Measurements from ENCODE around the gene TADA2B. TPM values are rescaled to one million over a fixed set of nuclear protein-coding genes. Genes with fewer than 3 reads are reported as not detected.
A peak's percentile ranks its signal among the peaks of the same experiment; 100 is the strongest.

Gene TADA2B, protein sequence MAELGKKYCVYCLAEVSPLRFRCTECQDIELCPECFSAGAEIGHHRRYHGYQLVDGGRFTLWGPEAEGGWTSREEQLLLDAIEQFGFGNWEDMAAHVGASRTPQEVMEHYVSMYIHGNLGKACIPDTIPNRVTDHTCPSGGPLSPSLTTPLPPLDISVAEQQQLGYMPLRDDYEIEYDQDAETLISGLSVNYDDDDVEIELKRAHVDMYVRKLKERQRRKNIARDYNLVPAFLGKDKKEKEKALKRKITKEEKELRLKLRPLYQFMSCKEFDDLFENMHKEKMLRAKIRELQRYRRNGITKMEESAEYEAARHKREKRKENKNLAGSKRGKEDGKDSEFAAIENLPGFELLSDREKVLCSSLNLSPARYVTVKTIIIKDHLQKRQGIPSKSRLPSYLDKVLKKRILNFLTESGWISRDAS
- total RNA-seq = 10 to 100 TPM; 17.9 to 34.1 (median 26.6) TPM

DNA sequence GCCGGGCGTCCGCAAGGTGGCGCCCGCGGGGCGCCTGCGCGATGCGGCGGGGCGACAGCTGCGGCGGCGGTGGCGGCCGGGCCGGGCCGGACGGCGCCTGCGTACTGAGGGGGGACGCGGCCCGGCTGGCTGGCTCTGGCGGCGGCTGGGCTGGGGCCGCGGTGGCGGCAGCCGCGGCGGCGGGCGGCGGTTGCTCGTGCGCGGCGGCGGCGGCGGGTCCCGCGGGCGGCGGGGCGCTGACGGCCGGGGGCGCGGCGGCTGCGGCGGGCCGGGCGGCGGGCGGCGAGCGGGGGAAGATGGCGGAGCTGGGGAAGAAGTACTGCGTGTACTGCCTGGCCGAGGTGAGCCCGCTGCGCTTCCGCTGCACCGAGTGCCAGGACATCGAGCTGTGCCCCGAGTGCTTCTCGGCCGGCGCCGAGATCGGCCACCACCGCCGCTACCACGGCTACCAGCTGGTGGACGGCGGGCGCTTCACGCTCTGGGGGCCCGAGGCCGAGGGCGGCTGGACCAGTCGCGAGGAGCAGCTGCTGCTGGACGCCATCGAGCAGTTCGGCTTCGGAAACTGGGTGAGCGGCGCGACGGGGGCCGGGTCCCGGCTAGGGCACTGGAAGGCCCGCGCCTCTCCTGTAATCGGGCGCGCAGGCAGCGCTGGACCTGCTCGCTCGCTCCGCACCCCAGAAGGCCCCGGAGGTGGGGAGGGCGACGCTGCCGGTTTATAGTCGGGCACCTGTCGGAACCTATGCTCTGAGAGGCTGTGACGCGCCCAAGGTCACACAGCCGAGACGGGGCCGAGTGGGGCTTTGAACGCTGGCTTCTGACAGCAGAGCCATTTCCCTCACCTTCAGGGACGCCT, at the start of gene TADA2B:
TSS of gene TADA2B (plus strand) at position 89 of the 853 bp plus-strand sequence. CDS start at position 297, 208 bp downstream.
- peak; percentile 39 to 42 for DNase-seq
- intact Hi-C loops (cut with DNase I) = loop anchor here (2.0 to 10.0 kb wide), 3 partner anchors 25 to 139 kb away; partner anchors contain the start of genes GRPEL1 and TBC1D14
- Histone ChIP-seq H3K27me3 (no peaks in the 10 kb centered on the region), H3K4me1 (peaks cover 32 to 38% of the 10 kb centered on the region in 2 donors), H3K36me3 (no peaks in the 10 kb centered on the region), H3K27ac (peak within 1 kb of the TSS; percentile 59 to 78 (median 76)), H3K9me3 (no peaks in the 10 kb centered on the region), H3K4me3 (replicated peaks in 1 of 3) (peak within 1 kb of the TSS; percentile 60 to 96 (median 88))
- WGBS, 2 donors = 0% methylated on average over 4 to 17 of the region's 119 CpGs
- TF ChIP-seq POLR2A (IDR thresholded peaks at IDR 0.05) = peak in 1 of 2 donors; percentile 42
- TF ChIP-seq, protein P1, sequence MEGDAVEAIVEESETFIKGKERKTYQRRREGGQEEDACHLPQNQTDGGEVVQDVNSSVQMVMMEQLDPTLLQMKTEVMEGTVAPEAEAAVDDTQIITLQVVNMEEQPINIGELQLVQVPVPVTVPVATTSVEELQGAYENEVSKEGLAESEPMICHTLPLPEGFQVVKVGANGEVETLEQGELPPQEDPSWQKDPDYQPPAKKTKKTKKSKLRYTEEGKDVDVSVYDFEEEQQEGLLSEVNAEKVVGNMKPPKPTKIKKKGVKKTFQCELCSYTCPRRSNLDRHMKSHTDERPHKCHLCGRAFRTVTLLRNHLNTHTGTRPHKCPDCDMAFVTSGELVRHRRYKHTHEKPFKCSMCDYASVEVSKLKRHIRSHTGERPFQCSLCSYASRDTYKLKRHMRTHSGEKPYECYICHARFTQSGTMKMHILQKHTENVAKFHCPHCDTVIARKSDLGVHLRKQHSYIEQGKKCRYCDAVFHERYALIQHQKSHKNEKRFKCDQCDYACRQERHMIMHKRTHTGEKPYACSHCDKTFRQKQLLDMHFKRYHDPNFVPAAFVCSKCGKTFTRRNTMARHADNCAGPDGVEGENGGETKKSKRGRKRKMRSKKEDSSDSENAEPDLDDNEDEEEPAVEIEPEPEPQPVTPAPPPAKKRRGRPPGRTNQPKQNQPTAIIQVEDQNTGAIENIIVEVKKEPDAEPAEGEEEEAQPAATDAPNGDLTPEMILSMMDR (IDR thresholded peaks at IDR 0.05) = no peak

DNA sequence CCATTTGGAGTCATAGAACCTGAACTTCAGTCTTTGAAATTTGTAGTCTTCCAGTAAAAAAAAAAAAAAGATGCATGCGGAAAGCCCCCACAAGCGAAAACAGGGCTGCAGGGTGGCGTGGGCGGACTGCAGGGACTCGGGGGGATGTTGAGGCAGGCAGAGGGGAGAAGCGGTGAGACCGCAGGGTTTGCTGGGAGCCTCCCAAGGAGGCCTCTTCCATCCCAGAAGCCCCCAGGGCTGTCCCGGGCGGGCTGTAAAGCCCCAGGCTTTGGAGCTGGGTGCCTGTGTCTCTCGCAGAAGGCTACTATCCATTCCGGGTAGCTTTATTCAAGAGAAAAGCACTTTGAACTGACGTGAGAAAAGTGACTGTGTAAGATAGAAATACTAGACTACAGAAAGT, 46.7 kb upstream of the TADA2B start:
- Histone ChIP-seq H3K36me3 (peaks cover 29 to 39% of the 10 kb centered on the region in 2 donors), H3K27ac (no peak overlapping the region), H3K9me3 (no peaks in the 10 kb centered on the region), H3K27me3 (no peaks in the 10 kb centered on the region), H3K4me1 (peaks cover 7 to 19% of the 10 kb centered on the region in 2 donors), H3K4me3 (replicated peaks in 1 of 3) (no peak overlapping the region)
- intact Hi-C loops (cut with DNase I) = no loop called here
- TF ChIP-seq, protein P1 (IDR thresholded peaks at IDR 0.05) = no peak
- no peak for TF ChIP-seq POLR2A (IDR thresholded peaks at IDR 0.05)
- DNase-seq = no peak
- WGBS, 2 donors = 96% methylated on average over 12 of the region's 12 CpGs

DNA sequence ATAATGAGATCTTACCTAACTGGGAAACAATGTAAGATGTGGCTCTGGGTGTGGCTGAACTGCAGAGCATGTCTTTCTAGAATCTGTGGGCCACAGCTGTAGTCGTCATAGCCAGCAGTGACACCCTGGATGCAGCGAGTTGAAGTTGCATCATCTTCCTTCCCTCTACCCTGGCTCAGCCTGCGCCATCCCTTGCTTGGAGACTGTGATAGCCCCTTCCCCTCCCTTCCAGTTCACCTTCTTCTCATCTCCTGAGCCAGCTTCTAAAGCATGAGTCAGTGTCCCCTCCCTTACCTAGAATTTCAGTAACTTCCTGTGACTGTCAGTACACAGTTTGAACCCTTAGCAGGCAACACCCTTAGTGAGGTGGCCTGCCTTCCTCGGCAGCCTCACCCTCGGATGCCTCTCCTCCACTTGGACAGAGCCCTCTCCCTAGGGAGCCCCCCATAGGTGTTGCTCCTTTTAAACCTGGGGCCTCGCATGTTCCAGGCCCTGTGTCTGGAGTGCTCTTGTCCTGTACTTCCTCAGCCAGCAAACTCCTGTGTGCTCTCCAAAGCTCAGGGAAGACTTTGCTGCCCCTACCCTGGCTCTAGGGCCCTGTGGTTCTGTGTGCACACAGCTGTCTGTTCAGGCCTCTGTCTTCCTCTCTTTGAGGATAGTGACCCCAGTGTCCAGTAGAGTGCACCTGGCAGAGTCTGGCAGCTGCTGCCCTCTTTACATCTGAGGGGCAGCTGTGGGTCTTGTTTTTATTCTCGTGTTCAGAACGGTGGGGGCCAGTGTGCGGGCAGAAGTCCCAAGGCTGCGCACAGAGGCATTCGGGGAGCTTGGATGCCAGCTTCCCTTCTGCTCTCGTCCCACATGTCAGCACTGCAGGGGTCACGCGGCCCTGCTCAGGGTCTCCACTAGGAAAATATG, 43.7 kb upstream of the TADA2B start:
- intact Hi-C loops (cut with DNase I) = no loop called here
- H3K36me3 ChIP-seq = peaks cover 29 to 49% of the 10 kb centered on the region in 2 donors
- DNase-seq = no peak

DNA sequence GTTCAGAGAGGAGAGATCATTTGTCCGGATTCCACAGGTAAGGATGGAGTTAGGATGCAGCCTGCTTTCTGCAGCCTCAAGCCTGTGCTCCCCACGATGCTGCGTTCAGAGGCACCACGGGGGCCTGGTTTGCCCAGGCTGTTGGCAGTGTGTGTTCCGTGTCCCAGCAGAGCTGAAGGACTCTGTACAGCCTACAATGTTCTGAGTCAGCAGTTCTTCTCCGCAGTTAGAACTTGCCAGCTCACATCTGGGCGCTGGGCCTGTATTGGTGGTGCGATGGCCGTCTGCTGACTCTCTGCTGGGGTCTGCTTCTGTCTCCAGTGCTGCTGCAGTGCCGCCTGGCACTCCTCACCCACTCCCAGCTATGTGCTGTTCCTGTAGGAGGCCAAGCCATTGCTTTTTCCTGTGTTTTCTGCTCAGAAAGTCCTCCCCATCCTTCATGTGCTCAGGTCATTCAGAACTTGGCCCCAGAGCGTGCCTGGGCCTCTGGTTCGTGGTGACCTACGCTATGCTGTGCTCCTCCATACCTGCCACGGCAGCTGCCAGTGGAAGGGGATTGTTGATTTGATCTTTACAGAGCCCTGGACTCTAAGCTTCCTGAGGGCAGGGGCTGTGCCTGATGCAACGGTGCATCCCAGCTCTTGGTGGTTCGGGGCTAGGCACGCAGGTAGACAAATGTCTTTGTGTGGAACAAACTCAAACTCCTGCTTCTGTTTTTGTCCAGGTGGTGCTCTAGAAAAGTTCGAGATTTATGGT, 42.6 kb upstream of the TADA2B start:
- TF ChIP-seq, protein P1 (IDR thresholded peaks at IDR 0.05) = no peak
- TF ChIP-seq POLR2A (IDR thresholded peaks at IDR 0.05) = no peak
- no peaks in the 10 kb centered on the region for H3K9me3 ChIP-seq
- no peak overlapping the region for H3K4me3 ChIP-seq (replicated peaks in 1 of 3)
- intact Hi-C loops (cut with DNase I) = no loop called here
- no peaks in the 10 kb centered on the region for H3K4me1 ChIP-seq
- peaks cover 29 to 53% of the 10 kb centered on the region in 2 donors for H3K36me3 ChIP-seq
- no peak for DNase-seq
- 96 to 98% methylated on average over 18 of the region's 18 CpGs for WGBS, 2 donors
- no peaks in the 10 kb centered on the region for H3K27me3 ChIP-seq
- H3K27ac ChIP-seq = no peak overlapping the region

More for the DNA sequence above, 43.7 kb upstream of the TADA2B start:
- Histone ChIP-seq H3K27me3 (no peaks in the 10 kb centered on the region), H3K27ac (no peak overlapping the region), H3K4me1 (no peaks in the 10 kb centered on the region), H3K4me3 (replicated peaks in 1 of 3) (no peak overlapping the region), H3K9me3 (no peaks in the 10 kb centered on the region)
- TF ChIP-seq POLR2A (IDR thresholded peaks at IDR 0.05) = no peak
- TF ChIP-seq, protein P1 (IDR thresholded peaks at IDR 0.05) = no peak
- 90 to 93% methylated on average over 12 to 14 of the region's 14 CpGs for WGBS, 2 donors
